C4-2B (cell line): Measurements from ENCODE around the gene FTCD.

Source experiments
- CTCF ChIP-seq: fragments of 450-650 bp; conservative IDR thresholded peaks from 2 replicates; pipeline ENCODE4 v1.5.1; 2017; ENCODE audit warnings: mild to moderate bottlenecking
- ZFX ChIP-seq: fragments of 450-650 bp; IDR thresholded peaks from 2 replicates; pipeline ENCODE4 v1.6.1; 2017

DNA sequence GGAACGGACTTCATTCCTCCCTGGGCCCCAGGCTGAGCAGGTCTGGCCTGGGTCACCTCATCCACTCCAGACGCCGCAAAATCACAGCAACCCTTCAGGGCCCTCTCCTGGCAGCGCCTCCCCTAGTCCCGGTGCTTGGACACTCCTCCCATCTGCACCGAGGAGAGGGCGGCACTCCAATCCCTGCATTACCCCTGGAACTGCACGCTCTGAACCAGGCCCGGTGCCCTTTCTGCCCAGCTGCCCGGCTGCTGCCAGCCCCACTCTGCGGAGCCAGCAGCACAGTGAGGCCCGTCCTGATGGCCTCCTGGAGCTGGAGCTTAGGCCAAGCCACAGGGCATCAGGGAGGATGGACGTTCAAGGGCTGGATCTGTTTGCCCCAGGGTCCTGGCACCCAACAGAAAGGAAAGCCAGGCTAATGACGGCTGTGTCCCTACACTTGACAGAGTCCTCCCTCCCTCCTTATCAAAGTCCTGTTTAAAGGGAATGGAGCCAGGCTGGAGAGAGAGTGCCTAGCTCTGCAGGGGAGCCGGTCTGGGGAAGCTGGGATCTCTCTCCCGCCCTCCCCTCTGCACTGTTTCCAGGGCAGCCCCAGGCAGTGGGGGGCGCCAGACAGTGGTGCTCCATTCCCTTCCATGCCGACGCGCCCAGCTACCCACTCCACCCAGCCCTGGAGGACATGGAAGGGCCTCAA is 44.7 kb downstream of the FTCD start:
- TF ChIP-seq CTCF (no peak), ZFX (no peak)
